ENCODE results near the gene SGPP2.

DNA sequence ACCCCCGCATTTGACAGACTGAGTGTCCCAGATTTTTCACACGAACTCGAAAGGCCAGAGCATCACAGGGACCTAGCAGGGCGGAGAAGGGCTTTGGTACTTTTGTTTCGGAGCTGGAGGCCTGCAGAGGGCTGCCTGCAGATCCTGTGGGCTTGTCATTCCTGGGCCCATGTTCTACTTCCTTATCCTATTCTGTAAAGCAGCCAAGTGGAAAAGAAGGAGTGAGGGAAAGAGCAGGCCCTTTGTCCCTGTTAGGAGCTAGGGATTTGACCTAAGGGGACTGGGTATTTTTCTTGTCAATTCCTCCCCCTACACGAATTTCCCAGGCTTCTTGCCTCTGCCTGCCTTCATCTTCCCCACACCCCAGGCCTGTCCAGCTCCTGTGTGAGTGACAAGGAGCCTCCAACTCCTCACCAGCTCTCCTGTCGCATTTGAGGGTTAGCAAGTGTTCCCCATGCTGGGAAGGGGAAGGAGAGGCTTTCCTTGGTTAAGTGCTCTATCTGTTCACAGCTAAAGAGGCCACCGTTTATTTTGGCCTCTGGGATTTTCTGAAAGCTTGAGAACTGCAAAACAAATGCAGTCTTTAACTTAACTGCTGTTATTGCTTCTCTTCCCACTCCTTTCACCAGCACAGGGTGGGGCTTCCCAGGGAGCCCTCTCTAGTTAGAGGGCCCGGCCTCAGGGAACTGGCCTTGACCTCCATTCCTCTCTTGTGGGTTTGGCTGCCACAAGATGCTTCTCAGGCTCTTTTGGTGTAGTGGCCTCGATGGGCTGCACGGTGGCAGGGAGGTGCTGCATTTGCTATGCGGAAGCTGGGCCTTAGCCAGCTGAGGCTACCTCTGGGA is 61.2 kb downstream of the SGPP2 start:
- TF ChIP-seq, protein P1, sequence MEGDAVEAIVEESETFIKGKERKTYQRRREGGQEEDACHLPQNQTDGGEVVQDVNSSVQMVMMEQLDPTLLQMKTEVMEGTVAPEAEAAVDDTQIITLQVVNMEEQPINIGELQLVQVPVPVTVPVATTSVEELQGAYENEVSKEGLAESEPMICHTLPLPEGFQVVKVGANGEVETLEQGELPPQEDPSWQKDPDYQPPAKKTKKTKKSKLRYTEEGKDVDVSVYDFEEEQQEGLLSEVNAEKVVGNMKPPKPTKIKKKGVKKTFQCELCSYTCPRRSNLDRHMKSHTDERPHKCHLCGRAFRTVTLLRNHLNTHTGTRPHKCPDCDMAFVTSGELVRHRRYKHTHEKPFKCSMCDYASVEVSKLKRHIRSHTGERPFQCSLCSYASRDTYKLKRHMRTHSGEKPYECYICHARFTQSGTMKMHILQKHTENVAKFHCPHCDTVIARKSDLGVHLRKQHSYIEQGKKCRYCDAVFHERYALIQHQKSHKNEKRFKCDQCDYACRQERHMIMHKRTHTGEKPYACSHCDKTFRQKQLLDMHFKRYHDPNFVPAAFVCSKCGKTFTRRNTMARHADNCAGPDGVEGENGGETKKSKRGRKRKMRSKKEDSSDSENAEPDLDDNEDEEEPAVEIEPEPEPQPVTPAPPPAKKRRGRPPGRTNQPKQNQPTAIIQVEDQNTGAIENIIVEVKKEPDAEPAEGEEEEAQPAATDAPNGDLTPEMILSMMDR (IDR thresholded peaks at IDR 0.05 in 8 of 11, conservative IDR thresholded peaks at IDR 0.05 in 3 of 11): no peak
- TF ChIP-seq POLR2AphosphoS5 (IDR thresholded peaks at IDR 0.05) (no peak), POLR2A (IDR thresholded peaks at IDR 0.05) (no peak)
